ENCODE results near the gene DDX24.

The DDX24 gene

DNA sequence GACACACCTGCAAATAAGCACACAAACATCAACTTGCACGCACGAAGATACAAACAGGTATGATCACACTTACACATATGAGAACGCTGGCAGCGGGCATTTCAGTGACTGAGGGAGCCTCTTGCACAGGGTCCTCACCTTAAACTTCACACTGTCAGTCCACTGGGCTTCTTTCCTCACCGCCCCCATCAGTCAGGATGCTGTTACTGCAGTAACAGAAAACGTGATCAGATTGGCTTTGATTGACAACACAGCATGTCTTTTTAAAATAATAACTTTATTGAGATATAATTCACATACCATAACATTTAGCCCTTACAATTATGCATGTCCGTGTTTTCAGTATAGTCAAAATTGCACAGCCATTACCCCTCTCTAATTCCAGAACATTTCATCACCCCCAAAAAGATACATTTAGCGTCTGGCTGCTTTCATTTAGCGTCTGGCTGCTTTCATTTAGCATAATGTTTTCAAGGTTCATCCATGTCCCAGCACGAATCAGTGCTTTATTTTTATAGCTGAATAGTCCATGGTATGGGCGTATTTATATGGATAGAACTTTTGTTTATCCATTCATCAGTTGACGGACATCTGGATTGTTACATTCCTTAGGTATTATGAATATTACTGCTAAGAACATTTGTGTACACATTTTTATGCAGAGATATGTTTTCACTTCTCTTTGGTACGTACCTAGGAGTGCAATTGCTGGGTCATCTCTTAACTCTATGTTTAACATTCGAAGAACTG is 75.5 kb downstream of the DDX24 start:
- no peak for DNase-seq

DNA sequence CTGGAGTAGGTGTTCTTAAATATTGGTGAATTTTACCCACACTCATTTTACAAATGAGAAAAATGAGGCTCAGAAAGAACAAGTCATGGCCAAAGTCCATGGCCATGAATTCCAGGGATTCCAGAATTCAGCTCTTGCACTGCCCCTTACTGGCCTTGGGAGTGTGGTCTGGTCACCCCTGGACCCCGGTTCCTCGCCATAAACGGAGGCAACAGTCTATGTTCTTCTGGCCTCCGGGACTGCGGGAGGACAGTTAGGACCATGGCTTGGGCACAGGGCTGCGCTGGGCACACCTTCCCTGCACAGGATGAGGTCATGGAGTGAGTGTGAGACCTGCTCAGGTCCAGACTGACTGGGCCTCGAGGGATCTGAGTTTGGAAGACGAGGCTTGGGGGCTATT is 77.0 kb downstream of the DDX24 start:
- no peak for DNase-seq

DNA sequence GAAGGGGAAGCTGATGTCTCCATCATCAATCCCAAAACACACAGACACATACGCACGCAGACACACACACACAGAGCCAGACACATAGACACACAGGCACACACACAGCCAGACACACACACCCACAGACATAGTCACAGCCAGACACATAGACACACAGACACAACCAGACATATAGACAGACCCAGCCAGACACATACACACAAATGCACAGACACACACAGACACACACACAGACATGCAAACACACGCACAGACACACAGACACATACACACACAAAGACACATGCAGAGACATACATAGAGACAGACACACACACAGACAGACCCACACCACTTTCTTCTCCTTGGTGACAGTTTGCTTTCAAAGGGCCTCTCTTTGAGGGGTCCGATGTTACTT is 77.6 kb downstream of the DDX24 start:
- DNase-seq, result no peak

DNA sequence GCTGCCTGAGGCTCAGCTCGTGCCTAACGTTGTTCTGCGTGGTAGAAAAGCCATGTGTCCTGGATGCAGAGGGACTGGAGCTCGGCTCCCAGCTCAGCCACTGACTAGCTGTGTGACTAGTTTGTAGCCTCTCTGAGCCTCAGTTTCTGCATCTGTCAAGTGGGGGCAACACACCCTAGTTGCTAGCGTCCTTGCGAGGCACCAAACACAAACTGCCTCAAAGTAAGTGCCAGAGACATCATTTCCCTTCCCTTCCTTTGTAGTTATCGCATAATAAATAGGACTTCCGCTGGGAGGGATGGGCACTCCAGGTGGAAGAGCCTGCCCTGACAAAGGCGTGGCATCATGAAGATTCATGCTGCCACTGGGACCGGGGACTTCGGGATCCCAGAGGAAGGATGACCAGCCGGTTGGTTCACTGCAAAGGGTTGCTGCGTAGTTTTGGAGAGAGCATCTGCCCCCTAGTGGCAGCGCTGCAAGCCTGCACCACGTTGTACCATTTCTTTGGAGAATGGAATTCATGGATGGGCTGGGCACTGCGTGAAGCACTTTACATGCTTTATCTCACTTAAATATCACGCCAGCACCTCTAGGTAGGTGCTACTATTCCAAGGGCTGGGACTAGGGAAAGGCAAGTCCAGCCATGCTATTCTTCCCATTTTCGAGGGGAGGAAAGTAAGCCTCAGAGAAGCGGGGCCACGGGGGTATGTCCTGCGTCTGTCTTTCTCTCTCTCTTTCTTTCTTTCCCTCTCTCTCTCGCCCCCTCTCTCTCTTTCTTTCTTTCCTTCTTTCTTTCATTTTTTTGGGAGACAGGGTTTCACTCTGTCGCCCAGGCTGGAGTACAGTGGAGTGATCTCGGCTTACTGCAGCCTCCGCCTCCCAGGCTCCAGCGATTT is 79.3 kb downstream of the DDX24 start:
- peak in 4 of 5 donors; percentile 34 to 71 (median 49) for DNase-seq

DNA sequence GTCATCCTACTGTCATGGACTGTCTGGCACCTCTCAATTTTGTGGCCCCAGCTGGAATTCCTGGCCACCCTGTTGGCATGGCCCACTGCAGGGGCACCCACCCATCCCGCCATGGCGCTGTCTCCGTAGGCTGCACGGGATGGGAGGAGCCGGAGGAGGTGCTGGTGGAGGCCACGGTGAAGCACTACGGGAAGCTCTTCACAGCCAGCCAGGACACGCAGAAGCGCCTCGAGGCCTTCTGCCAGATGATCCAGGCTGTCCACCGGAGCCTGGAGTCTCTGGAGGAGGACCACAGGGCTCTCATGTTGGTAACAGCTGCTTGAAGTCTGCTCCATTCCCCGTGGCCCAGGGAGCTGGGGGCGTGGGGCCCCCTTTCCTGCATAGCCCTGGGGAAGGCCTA is 80.0 kb downstream of the DDX24 start:
- DNase-seq, result no peak

DNA sequence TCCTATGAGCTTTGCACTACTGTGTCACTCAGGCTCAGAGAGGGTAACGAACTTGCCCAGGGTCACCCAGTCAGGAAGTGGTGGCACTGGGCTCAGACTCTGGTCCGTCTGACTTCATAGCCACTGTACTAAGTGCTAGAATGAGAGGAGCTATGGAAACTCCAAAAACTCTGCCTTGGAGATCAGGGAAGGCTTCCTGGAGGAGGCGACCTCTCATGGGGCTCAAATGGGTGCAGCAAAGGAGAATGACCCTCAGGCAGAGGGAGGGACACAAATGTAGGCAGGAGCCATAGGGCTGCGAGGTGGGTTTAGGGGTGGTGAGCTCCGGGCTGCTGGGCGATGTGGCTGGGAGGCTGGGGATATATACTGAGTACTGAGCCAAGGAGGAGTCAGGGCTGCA is 80.7 kb downstream of the DDX24 start:
- DNase-seq, result no peak

DNA sequence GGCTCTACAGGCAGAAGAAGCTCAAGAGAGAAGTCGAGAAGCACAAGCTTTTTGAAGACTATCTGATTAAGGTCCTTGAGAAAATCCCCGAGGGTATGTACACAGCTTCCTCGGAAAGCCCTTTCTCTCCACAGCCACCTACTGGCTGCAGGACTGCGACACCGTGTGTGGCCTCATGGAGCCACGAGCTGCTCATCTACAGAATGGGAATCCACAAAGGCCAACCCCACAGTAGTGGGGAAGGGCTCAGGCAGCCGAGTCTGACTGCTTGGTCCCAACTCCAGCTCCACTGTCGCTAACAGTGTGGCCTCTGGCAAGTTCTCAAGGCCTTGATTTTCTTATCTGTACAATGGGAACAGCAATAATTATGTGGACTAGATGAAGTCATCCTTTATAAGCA is 81.4 kb downstream of the DDX24 start:
- DNase-seq, result no peak

DNA sequence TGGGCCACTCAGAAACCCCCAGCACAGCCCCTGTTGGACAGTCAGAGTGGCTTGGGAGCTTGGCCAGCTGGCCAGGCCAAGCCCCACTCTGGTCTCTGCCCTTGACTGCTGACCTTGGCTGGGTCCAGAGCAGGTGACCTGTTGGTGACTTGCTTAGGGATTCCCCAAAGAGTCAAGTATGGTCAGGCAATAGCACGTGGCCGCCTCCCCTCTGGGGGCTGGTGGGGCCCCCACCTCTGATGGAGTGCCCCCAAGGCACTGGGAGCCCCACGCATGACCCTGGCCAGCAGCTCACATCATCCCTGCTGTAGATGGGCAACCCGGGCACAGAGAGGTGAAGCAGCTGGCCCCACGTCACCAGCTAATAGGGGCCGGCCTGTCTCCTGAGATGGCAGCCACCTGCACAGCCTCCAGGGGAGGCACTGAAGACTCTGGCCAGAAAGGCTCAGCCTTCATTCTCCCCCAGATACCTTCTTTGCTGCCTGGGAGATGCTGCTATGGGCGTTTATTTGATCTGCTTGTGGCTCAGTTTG is 82.1 kb downstream of the DDX24 start:
- DNase-seq, result no peak
